ENCODE results near the gene SEMA3G.

The SEMA3G gene

GRCh38 chr3:52394751-52395502 is 50.0 kb downstream of the SEMA3G start:
- DNase-seq (ENCODE audit: low spot score) = no peak

GRCh38 chr3:52393959-52394670 is 50.8 kb downstream of the SEMA3G start:
- DNase-seq (ENCODE audit: low spot score) = no peak

GRCh38 chr3:52393131-52393807 is 51.6 kb downstream of the SEMA3G start:
- DNase-seq (ENCODE audit: low spot score) = no peak

- DNase-seq (ENCODE audit: low spot score) = no peak
Observed at GRCh38 chr3:52392216-52392930, 52.5 kb downstream of the SEMA3G start.

DNA sequence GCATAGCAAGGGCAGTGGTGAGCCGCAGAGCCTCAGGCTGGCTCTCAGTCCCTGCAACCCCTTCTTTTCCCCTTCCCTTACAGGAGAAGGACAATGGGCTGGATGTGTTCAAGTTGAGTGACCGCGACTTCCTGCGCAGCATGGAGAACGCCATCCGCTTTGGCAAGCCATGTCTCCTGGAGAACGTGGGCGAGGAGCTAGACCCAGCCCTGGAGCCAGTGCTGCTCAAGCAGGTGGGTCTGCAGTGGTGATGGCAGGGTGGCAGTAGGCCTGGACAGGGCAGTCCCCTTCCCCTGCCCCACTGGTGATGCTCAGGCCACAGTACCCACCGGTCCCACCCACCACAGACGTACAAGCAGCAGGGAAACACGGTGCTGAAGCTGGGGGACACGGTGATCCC is 53.8 kb downstream of the SEMA3G start:
- no peak for DNase-seq (ENCODE audit: low spot score)

DNA sequence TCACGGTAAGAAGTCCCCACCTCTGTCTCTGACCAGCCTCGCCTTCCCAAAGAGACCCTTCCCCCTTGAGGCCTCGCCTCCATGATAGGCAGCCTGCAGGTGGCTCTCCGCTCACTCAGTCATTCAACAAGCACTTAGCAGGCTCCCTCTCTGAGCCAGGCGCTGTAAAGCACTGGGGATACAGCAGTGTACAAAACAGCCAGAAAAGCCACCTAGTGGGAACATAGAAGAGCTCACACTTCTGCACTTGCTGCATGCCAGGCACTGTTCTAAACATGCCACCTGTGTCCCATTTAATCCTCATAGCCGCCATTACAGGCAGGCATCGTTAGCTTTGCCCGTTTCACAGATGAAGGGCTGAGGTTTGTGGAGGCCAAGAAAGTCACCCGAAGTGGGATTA is 56.0 kb downstream of the SEMA3G start:
- DNase-seq (ENCODE audit: low spot score) = no peak

DNA sequence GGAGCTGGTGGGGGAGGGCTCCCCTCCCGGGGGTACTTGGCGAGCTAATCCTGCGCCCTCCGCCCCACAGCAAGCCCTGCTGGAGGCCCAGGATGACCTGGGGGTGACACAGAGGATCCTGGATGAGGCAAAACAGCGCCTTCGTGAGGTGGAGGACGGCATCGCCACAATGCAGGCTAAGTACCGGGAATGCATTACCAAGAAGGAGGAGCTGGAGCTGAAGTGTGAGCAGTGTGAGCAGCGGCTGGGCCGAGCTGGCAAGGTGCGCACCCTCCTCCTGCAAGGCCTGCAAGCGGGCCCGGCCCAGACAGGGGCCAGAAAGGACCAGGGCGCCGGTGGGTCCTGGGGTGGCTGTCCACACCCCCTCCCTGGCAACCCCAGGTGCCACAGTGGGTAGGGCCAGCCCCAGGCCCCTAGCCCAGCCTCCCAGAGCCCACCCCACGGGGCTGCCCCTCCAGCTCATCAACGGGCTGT is 56.5 kb downstream of the SEMA3G start:
- no peak for DNase-seq (ENCODE audit: low spot score)

DNA sequence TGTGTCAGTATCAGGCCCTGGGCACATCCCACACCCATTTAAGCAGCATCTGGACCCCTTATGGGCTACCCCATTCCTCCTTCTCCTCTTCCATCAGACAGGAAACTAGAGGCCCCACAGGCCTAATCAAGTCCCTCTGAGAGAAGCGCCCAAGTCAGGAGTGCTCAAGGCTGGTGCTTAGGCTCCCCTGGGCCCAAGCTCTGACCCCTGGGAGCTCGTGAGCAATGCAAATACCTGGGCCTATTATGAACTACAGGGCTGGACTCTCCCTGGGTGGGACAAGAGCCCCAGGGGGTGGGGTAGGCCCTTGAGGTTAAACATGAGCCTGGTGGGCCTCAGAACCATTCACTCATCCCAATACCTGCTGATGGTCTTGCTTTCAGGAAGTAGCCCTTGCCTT is 57.4 kb downstream of the SEMA3G start:
- no peak for DNase-seq (ENCODE audit: low spot score)

DNA sequence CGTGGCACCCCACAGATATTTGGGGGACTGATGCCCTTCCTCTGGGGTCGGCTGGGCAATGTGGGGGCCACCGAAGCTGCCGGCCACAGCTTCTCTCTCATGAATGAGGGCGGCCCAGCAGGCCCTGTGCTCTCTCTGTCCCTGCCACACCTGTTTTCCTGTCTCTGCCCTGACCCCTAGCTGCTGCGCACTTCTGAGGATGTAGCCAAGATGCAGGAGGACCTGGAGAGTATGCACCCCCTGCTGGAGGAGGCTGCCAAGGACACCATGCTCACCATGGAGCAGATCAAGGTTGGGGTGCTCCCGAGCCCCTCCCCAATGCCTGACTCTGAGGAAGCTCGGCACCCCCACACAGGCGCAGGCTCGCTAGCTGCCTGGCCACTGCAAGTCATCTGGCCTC is 59.7 kb downstream of the SEMA3G start:
- peak; percentile 23 for DNase-seq (ENCODE audit: low spot score)

DNA sequence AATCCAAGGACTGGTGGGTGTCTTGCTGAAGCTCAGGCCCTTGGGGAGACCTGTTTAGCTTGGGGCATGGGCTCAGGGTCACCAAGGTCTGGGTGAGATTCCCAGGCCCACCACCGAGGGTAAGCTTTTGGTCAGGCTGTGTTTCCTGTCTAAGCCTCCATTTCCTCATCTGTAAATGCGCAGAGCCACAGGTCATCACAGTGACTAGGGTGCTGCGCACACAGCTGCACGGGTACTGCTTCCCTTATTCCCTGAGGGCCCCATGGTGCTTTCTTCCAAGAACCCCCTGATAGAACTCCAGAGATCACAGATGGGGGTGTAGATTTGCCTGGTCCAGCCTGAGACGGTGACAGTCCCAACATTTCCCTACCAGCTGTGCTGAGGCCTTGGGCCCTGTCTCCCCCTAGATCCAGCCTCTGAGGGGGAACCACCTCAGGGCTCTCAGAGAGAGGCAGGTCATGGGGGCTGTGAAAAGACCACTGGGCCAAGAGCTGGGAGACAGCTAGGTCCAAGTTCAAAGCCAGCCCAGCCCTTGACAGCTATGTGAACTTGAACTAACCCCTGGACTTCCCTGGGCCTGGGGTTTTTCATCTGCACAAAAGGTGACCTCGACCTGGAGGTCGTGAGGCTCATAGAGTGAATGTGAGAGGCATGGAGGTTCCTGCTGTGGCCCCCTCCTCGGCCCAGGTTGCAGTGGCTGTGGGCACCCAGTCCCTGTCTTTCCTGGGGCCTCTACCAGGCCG is 60.7 kb downstream of the SEMA3G start:
- no peak for DNase-seq (ENCODE audit: low spot score)

GRCh38 chr3:52383446-52383845 is 61.5 kb downstream of the SEMA3G start:
- no peak for DNase-seq (ENCODE audit: low spot score)
